GM21390 (cell line): ENCODE results near the gene ITPKB.
"Not testable (repeated sequence)": the region's sequence is repeated elsewhere in the genome, so short reads cannot be mapped to it uniquely, and the experiment has no call there.

ENCODE experiments used
- ATAC-seq: cut with Tn5 transposase; IDR thresholded peaks from one replicate; pipeline ENCODE4 v1.9.1; 2021; ENCODE audit not compliant: unreplicated experiment

Gene ITPKB

GRCh38 chr1:226738995-226739695 is at the start of gene ITPKB:
ITPKB (minus strand) TSS chr1:226739282; CDS start chr1:226737458, 1,824 bp downstream.
- no peak for ATAC-seq

DNA sequence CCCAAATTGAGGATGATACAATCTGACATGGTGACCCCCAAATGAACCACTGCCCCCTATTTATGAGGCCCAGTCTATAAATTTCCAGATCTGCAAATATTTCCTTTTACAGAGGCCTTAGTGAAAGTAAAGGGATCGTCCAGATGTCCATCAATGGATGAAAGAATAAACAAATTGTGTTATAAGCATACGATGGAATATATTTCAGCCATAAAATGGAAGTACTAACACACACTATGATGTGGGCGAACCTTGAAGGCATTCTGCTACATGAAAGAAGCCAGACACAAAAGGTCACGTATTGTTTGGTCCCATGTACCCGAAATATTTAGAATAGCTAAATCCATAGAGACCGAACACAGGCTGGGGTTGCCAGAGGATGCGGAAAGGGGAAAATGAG is 48.6 kb upstream of the ITPKB start:
- ATAC-seq: no peak

DNA sequence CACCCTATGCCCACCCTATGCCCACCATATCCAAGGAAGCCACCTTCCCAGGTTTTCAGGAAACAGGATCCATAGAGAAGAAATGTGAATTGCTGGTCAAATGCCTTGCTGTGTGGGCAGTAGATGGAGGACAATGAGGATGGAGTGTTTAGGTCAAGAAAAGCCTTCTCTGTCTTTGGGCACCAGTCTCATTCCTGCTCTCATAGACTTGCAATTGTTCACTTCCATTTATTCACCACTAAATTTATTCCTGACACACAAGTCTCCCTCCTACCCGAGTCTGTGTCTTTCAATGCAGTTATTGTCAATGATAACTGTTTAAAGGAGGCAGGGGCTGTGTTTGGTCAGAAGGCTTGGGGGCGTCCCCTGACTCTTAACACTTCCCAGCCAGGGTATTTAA is 48.0 kb upstream of the ITPKB start:
- ATAC-seq: no peak

DNA sequence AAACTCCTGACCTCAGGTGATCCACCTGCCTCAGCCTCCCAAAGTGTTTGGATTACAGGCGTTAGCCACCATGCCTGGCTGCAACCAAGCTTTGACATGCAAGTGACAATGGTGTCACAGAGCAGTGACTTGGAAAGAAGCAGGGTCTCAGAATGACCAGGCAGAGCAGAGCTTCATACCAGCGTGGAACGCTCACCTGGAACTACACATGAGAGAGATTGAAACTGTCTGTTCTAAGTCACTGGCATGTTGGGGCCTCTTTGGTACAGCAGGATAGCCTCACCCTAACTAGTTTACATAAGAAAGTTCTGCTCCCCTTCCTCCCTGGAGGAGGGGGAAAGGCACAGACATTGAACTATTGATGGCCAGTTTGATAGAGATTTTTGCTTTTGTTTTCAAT is 47.5 kb upstream of the ITPKB start:
- peak; percentile 89 for ATAC-seq

- ATAC-seq: no peak
Measured at GRCh38 chr1:226785805-226786204, 46.7 kb upstream of the ITPKB start.

GRCh38 chr1:226784081-226785049 is 45.3 kb upstream of the ITPKB start:
- ATAC-seq: no peak

GRCh38 chr1:226782845-226783601 is 43.9 kb upstream of the ITPKB start:
- ATAC-seq: no peak

- ATAC-seq: no peak
Measured at GRCh38 chr1:226781937-226782609, 43.0 kb upstream of the ITPKB start.

- no peak for ATAC-seq
Measured at GRCh38 chr1:226779561-226779960, 40.5 kb upstream of the ITPKB start.

DNA sequence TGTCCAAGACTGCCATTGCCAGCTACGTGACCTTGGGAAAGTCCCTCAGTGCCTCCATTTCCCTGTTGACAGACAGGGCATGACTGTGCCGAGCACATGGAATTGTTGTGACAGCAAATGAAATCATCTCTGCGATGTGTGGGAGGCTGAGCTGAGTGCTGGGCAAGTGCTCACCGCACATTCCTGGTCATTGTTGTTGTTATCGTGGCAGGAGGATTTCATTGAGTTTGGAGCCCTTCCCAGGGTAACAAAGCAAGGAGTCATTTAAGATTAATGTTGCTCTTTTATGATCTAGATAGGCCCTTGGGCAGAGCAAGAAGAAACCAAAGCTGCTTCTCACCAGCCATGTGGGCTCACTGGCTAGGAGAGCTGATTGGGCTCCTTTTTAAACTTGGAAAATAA is 39.6 kb upstream of the ITPKB start:
- no peak for ATAC-seq

GRCh38 chr1:226776975-226777374 is 37.9 kb upstream of the ITPKB start:
- no peak for ATAC-seq

DNA sequence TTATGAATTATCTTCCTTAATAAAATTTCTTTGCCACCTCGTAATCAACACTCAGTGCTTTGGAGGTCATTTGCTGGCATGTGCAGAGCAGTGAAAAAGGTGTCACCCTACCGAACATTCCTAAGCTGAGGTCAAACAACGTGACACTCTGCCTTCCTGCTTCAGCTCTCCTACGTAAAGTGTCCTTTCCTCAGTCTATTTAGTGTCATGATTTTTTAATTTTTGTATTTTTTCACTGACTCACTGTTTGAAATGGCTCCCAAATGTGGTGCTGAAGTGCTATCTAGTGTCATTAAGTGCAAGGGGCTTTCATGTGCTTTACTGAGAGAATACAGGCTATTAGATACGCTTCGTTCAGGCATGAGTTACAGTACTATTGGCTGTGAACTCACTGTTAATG is 37.0 kb upstream of the ITPKB start:
- ATAC-seq: no peak

- peak; percentile 93 for ATAC-seq
Measured at GRCh38 chr1:226772446-226773139, 33.5 kb upstream of the ITPKB start.

- not testable (repeated sequence) for ATAC-seq
Measured at GRCh38 chr1:226767170-226767569, 28.1 kb upstream of the ITPKB start.

DNA sequence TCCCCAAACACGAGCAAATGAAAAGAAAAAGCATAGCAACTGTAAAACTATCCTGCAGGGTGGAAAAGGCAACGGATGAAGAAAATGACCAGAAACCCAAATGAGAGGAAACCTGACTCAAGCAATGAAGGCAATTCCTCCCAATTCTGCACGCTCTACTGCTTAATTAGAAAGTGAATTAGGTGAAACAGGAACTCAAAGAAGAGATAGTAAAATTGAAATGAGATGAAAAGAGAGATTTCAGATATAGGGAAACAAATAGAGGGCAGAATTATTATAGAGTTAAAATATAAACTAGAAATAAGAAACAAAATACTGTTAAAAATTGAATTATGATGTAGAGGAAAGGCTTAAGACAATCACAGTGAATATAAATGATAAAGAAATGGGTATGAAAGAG is 27.5 kb upstream of the ITPKB start:
- no peak for ATAC-seq

GRCh38 chr1:226764533-226764932 is 25.5 kb upstream of the ITPKB start:
- ATAC-seq: peak; percentile 95

DNA sequence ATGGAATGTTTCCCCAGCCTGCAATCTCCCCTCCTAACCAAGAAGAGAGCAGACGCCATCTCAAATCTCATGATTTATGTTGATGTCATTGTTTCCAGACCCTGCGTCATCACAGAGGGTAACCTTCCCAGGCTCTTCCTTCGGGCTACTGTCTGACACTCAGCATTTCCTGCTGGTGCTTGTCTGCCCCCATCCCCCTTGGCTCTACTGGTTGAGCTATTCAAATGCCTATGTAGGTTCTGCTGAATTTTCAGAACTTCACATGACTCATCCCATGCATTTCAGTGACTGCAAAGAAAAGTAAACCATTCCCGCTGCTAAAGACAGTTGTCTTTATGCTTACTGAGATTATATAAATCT is 24.8 kb upstream of the ITPKB start:
- no peak for ATAC-seq

DNA sequence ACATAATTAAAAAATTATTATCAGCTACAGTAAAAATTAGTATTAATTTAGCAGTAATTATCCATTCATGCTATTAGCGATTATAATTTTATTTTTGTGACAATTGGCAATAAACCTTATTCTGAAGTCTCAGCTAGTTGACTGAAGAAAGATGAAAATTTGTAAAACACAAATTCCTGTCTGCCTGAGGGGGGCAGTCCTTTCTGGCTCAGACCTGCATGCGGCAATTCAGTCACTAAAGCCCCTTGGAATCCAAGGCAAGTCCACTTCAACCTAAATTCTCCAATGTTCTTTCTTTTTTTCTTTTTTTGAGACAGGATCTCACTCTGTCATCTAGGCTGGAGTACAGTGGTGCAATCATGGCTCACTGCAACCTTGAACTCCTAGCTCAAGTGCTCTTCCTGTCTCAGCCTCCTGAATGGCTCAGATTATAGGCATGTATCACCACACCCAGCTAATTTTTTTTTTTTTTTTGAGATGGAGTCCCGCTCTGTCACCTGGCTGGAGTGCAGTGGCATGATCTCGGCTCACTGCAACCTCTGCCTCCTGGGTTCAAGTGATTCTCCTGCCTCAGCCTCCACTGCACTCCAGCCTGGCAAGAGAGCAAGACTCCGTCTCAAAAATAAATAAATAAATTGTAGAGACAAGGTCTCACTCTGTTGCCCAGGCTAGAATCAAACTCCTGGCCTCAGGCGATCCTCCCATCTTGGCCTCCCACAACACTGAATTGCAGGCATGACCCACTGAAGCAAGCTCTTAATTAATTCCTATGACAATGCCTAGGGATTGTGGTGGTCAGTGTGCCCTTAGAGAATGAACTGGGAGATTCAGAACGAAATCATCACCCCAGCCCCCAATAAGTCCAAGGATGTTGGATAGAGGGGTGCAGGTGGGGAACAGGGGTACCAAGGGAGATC is 24.2 kb upstream of the ITPKB start:
- no peak for ATAC-seq

GRCh38 chr1:226762055-226762454 is 23.0 kb upstream of the ITPKB start:
- ATAC-seq: no peak
